Fibroblast of lung (primary cell): ENCODE results near the gene TTLL9. TPM values are rescaled to one million over a fixed set of nuclear protein-coding genes. Genes with fewer than 3 reads are reported as not detected.

ENCODE experiments used
- DNase-seq, 2 donors: peaks; one replicate each; pipeline versions ENCODE4 v3.0.0 to v3.0.0-alpha.2; 2010; ENCODE audit warnings: low read depth in 2 of 2
- H2AFZ ChIP-seq: 2 replicates; pipeline ENCODE4 v1.5.1; 2012; ENCODE audit warnings: low read length, control low read depth, inconsistent platforms
- H3K27ac ChIP-seq: 2 replicates; pipeline ENCODE4 v1.5.1; 2011; ENCODE audit warnings: low read length, control low read depth; ENCODE audit not compliant: insufficient read depth
- H3K27me3 ChIP-seq: 2 replicates; pipeline ENCODE4 v1.5.1; 2011; ENCODE audit warnings: mild to moderate bottlenecking, low read length; ENCODE audit not compliant: control insufficient read depth, insufficient read depth
- H3K36me3 ChIP-seq: 2 replicates; pipeline ENCODE4 v1.5.1; 2011; ENCODE audit warnings: low read length; ENCODE audit not compliant: control insufficient read depth, insufficient read depth
- H3K4me1 ChIP-seq: 2 replicates; pipeline ENCODE4 v1.5.1; 2011; ENCODE audit warnings: low read length; ENCODE audit not compliant: control insufficient read depth, insufficient read depth; ENCODE audit errors: extremely low read depth
- H3K4me2 ChIP-seq: 2 replicates; pipeline ENCODE4 v1.5.1; 2011; ENCODE audit warnings: low read length, control low read depth; ENCODE audit not compliant: insufficient read depth; ENCODE audit errors: extremely low read depth
- H3K4me3 ChIP-seq, 4 experiments: fragments of 200-600 bp in 1 of 4; sonication (generic) in 1 of 4; replicated peaks in 1 of 4; 2 replicates each; pipeline ENCODE4 v1.5.1; 2011 to 2016; ENCODE audit warnings: low read length in 4 of 4, low read depth in 3 of 4, mild to moderate bottlenecking in 3 of 4, control low read depth in 2 of 4, inconsistent platforms in 1 of 4, mixed read lengths in 1 of 4; ENCODE audit not compliant: insufficient read depth in 1 of 4; ENCODE audit errors: control extremely low read depth in 1 of 4
- H3K79me2 ChIP-seq: 2 replicates; pipeline ENCODE4 v1.5.1; 2012; ENCODE audit warnings: mild to moderate bottlenecking, low read length, inconsistent platforms; ENCODE audit not compliant: control insufficient read depth, insufficient read depth
- H3K9ac ChIP-seq: 2 replicates; pipeline ENCODE4 v1.5.1; 2011; ENCODE audit warnings: mild to moderate bottlenecking, low read length, control low read depth; ENCODE audit not compliant: insufficient read depth
- H3K9me3 ChIP-seq: 2 replicates; pipeline ENCODE4 v1.5.1; 2012; ENCODE audit warnings: low read depth, low read length; ENCODE audit not compliant: control insufficient read depth, insufficient read depth
- H4K20me1 ChIP-seq: 2 replicates; pipeline ENCODE4 v1.5.1; 2011; ENCODE audit warnings: low read length; ENCODE audit not compliant: control insufficient read depth, insufficient read depth; ENCODE audit errors: extremely low read depth
- EZH2 ChIP-seq: IDR thresholded peaks from 2 replicates; pipeline ENCODE4 v1.5.1; 2012; ENCODE audit warnings: low read length, control low read depth, mild to moderate bottlenecking; ENCODE audit errors: missing control alignments
- polyA plus RNA-seq, 2 donors: library from polyadenylated mRNA; depleted of rRNA in 1 of 2; stranded (reverse) in 1 of 2; unstranded in 1 of 2; fragments of >200 nt; gene quantifications; 2 replicates each; pipeline ENCODE4 v1.2.1, GENCODE V29; 2011 to 2012; ENCODE audit warnings: missing spikeins in 1 of 2
- total RNA-seq: library from RNA; depleted of rRNA; stranded (reverse); fragments of >200 nt; gene quantifications from 2 replicates; pipeline ENCODE4 v1.2.1, GENCODE V29; 2014
- TF ChIP-seq, protein P1 (sequence below), 2 donors: IDR thresholded peaks in 1 of 2; conservative IDR thresholded peaks in 1 of 2; 1 replicate in 1 of 2; 2 replicates in 1 of 2; pipeline ENCODE4 v1.5.1; 2011 to 2012; ENCODE audit warnings: low read length in 2 of 2, control low read depth in 1 of 2, inconsistent platforms in 1 of 2, low read depth in 1 of 2, mild to moderate bottlenecking in 1 of 2

Gene TTLL9
- total and polyA plus RNA-seq, 2 donors (not counting 1 experiment from before 2014, with no cell fraction given) = 0.05 TPM; not detected in 1

DNA sequence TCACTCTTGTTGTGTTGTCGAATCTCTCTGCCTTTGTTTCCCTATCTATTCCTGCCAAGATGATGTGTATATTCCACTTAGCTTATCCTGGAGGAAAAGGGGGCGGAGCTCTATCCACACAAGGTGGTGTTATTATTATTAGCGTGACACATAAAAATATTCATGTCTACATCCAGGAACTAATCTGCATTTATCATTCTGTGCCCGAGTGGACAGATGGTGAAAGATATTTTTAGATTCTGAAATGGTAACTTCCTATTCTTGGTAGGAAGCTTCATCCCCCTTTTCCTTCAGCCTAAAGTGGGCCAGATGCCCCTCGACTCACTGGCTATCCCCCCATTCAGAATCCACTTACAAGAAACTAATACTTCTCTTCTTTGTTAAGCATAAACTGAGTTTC lies 99.6 kb downstream of the TTLL9 start:
- H3K36me3 ChIP-seq = no peaks in the 10 kb centered on the region
- H3K79me2 ChIP-seq = no peaks in the 10 kb centered on the region
- TF ChIP-seq EZH2 = no peak
- TF ChIP-seq, protein P1, sequence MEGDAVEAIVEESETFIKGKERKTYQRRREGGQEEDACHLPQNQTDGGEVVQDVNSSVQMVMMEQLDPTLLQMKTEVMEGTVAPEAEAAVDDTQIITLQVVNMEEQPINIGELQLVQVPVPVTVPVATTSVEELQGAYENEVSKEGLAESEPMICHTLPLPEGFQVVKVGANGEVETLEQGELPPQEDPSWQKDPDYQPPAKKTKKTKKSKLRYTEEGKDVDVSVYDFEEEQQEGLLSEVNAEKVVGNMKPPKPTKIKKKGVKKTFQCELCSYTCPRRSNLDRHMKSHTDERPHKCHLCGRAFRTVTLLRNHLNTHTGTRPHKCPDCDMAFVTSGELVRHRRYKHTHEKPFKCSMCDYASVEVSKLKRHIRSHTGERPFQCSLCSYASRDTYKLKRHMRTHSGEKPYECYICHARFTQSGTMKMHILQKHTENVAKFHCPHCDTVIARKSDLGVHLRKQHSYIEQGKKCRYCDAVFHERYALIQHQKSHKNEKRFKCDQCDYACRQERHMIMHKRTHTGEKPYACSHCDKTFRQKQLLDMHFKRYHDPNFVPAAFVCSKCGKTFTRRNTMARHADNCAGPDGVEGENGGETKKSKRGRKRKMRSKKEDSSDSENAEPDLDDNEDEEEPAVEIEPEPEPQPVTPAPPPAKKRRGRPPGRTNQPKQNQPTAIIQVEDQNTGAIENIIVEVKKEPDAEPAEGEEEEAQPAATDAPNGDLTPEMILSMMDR (conservative IDR thresholded peaks at IDR 0.05 in 1 of 2, IDR thresholded peaks at IDR 0.05 in 1 of 2; ENCODE audit: low read depth in 1 of 2, low read length in 2 of 2) = no peak
- no peak overlapping the region for H2AFZ ChIP-seq
- DNase-seq = no peak
- H4K20me1 ChIP-seq = no peaks in the 10 kb centered on the region
- H3K9me3 ChIP-seq = no peaks in the 10 kb centered on the region
- no peaks in the 10 kb centered on the region for H3K4me1 ChIP-seq
- peaks cover 9% of the 10 kb centered on the region for H3K27me3 ChIP-seq
- H3K4me2 ChIP-seq = no peak overlapping the region
- H3K27ac ChIP-seq = no peak overlapping the region
- no peak overlapping the region for H3K9ac ChIP-seq
- H3K4me3 ChIP-seq = no peak overlapping the region

DNA sequence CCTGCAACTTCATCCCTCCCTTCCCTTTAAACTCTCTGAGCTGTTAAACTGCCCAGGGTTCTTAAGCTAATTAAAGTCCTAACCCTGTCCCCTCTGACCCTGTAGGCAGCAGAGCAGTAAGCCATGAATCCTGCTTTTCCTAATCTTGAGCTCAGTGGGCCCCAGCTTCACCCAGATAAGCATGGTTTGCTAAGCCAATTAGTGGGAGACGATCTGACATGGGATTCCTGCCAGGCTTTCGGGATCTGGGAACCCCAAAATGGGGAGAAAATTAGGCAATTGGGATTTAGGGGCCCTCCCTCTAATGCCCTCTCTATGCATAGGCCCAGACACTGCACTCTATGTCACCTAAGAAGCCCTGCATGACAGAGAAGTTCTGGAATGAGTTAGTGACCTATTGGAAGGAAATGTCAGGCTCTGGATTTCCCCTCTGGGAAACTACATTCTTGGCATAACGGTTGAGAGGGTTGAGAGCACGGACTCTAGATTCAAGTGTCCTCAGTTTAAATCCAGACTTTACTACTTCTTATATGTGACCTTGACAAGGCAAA lies 102.1 kb downstream of the TTLL9 start:
- Histone ChIP-seq H3K9ac (no peak overlapping the region), H3K4me2 (no peak overlapping the region), H3K4me3 (no peak overlapping the region), H3K36me3 (no peaks in the 10 kb centered on the region), H3K79me2 (no peaks in the 10 kb centered on the region), H3K9me3 (no peaks in the 10 kb centered on the region), H4K20me1 (no peaks in the 10 kb centered on the region), H2AFZ (no peak overlapping the region), H3K27ac (no peak overlapping the region), H3K27me3 (peaks cover 10% of the 10 kb centered on the region), H3K4me1 (no peaks in the 10 kb centered on the region)
- no peak for DNase-seq
- TF ChIP-seq, protein P1 (conservative IDR thresholded peaks at IDR 0.05 in 1 of 2, IDR thresholded peaks at IDR 0.05 in 1 of 2; ENCODE audit: low read depth in 1 of 2, low read length in 2 of 2) = no peak
- no peak for TF ChIP-seq EZH2

DNA sequence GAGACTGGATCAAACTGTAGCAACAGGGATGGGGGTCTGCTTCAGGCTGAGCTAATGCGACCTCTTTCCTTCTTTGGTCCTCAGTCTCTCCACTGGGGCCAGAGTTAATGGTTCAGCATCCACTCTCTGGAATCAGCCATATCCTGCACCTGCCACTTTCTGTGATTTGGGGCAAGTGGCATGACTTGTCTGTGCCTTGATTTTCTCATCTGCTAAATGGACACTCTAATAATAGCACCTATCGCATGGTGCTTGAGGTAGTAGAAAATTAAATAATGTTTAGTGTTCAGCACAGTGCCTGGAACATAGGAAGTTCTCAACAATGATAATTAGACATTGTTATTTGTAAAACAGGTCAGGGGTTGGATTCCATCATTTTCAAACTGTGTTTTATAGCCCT lies 103.9 kb downstream of the TTLL9 start:
- Histone ChIP-seq H3K4me2 (no peak overlapping the region), H4K20me1 (no peaks in the 10 kb centered on the region), H2AFZ (no peak overlapping the region), H3K27me3 (peaks cover 10% of the 10 kb centered on the region), H3K36me3 (no peaks in the 10 kb centered on the region), H3K79me2 (no peaks in the 10 kb centered on the region), H3K27ac (no peak overlapping the region), H3K9me3 (no peaks in the 10 kb centered on the region), H3K4me1 (no peaks in the 10 kb centered on the region), H3K9ac (no peak overlapping the region), H3K4me3 (no peak overlapping the region)
- TF ChIP-seq, protein P1 (conservative IDR thresholded peaks at IDR 0.05 in 1 of 2, IDR thresholded peaks at IDR 0.05 in 1 of 2; ENCODE audit: low read depth in 1 of 2, low read length in 2 of 2) = no peak
- no peak for TF ChIP-seq EZH2
- DNase-seq = no peak
